Anterior cingulate cortex (tissue), 58 donors: ENCODE measurements around the gene ESRRA.

Source experiments
- DNase-seq, 58 donors: peaks; one replicate each; lab custom pipeline; 2025; lab: John Stamatoyannopoulos, UW

ESRRA gene

DNA sequence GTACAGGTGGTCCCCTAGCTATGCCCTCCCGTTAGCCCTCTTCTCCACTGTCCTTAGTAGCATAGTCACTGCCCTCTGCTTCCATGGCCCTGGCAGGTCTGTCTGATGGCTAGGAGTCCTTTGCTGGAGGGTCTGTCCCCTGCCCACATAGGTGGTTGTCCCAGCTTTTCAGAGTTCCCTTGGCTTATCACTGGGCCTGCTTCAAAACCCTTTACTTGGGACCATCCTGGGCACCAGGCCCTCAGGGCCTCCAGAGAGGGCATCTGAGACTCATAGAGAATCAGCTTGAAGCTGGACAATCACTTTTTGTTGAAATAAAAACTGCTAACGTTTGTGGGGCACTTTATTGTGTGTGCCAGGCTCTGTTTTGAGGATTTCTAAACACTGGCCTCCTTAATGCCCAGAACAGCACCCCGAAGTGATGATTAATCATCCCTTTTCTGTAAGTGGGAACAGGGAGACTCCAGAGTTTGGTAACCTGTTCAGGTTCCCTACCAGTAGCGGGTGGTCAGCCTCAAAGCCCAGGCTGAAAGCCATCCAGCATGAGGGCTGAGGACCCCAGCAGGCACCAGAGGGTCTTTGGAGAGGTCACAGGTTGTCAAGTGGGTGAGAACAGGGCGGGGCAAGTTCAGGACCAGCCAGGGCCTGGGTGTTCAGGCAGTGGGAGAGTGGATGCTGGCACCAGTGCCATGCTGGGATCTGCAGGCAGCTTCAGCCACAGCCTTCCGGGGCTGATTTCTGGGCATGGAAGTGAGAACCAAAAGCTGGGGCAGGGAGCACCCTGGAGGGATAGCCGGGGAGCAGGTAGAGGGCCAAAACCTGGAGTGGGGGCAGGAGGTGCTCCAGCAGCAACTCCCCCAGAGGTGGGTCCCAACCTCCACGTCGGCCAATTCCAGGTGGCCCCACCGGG lies 14.7 kb upstream of the ESRRA start:
- DNase-seq: no peak

DNA sequence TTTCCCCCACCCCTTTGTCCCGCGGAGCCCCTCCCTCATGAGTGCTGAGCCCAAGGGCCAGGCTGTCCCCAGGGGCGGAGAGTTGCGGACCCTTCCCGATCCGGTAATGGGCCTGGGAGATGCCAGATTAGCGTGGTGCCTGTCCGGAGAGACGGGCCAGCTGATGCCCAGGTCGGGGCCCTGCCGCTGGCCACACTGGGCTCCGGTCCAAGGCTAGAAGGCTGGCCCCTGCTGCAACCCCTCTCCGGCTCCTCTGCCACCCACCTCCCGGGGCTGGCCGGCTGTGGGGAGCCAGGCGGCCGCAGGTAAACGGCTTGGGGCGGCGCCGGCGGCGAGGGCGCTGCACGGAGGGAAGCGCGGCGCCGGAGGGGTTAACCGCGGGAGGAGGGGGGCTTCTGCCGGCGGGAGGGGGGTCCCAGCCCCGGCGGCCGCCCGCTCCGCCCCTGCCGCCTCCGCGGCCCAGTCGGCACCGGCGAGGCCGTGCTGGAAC lies 14.0 kb upstream of the ESRRA start, which contains the start of gene KCNK4:
Gene KCNK4, plus strand, starts transcription at position 41 of the 490 bp plus-strand sequence. CDS start 1,717 bp downstream, outside the sequence.
- DNase-seq: no peak

- DNase-seq: peak in 2 of 58 donors; percentile 38 to 62
Observed at GRCh38 chr11:64291752-64292459, 13.4 kb upstream of the ESRRA start.

- peak in 1 of 58 donors; percentile 20 for DNase-seq
Observed at GRCh38 chr11:64292460-64293254, 12.7 kb upstream of the ESRRA start.

- DNase-seq: no peak
Observed at GRCh38 chr11:64294774-64295173, 10.6 kb upstream of the ESRRA start.

DNA sequence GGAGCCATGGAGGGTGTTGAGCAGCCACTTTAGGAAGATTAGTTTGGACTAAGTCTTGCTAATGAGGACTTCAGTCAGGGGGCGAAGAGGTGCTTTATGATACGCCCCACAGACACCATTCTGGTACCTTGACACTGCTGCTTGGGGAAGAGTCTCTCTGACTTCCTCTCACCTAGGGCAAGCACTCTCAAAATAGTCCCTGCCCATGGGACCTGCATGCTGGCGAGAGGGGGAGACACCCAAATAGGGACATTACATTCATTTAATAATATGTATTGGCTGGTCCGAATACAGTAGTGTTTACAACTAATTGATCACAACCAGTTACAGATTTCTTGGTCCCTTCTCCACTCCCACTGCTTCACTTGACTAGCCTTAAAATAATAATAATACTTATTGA lies 9.6 kb upstream of the ESRRA start:
- DNase-seq: no peak

- no peak for DNase-seq
Observed at GRCh38 chr11:64296236-64296635, 9.1 kb upstream of the ESRRA start.

GRCh38 chr11:64296830-64297698 lies 8.3 kb upstream of the ESRRA start:
- no peak for DNase-seq

DNA sequence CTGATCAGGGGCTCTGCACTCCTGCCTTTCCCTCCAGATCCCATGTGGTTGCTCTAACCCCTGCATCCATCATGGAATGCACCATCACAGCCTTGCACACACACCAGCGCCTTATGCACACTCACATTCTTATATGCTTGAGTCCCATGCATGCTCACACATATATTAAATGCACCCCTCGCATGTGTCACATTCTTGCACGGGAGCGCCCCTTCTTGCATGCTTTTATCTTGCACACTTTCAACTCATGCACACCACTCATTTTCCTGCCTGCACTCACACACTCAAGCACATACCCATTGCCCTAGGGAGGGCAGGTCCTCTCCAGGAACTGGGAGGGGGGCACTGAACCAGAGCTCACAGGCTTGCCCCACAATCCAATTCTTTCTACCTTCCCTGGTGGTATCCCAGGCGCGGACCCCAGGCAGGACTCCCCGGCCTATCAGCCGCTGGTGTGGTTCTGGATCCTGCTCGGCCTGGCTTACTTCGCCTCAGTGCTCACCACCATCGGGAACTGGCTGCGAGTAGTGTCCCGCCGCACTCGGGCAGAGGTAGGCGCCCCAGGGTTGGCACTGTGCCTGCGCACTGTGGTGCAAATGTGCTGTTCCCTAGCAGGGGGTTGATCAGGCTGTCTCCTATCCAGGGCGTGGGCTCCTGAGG lies 7.5 kb upstream of the ESRRA start:
- DNase-seq: no peak

GRCh38 chr11:64298966-64299846 lies 6.1 kb upstream of the ESRRA start:
- peak in 52 of 58 donors; percentile 21 to 77 (median 60) for DNase-seq

GRCh38 chr11:64299847-64300648 lies 5.3 kb upstream of the ESRRA start, which contains the start of gene CATSPERZ:
Gene CATSPERZ (plus strand): TSS chr11:64300358. CDS start chr11:64300411, 53 bp downstream.
- DNase-seq: peak in 2 of 58 donors; percentile 39 to 41

DNA sequence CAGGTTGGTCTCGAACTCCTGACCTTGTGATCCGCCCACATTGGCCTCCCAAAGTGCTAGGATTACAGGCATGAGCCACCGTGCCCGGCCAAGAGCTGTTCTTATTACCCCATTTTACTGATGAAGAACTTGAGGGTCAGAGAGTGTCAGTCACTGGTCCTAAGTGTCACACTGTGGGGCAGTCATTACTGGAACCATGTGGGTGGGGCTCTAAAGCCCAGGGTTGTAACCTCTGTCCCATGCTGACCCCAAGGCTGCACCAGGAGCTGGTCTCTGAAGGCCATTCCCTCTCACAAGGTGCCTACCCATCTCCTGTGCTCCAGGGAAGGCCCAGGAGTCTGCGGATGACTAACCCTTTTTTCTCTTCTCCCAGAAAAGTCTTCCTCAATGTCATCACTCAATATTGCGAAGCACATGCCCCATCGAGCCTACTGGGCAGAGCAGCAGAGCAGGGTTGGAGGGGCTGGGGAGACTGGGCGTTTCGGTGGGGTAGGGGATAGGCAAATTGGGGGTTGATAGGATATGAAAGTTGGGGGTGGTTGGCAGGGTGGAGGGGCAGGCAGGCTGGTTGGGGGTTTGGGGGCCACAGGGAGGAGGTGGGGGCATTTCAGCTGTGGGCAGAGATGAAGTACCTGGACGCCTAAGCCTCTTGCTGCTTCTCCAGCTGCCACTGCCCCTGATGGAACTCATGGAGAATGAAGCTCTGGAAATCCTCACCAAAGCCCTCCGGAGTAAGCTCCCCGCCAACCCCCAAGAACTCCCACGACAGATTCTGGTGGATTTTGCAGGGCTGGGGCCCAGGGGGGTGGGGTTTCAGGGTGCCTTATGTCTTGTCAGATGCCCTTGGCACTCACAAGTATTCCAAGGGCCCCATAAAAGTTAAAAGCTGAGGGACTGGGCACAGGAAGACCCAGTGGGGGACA lies 2.0 kb upstream of the ESRRA start:
- no peak for DNase-seq

- DNase-seq: no peak
Observed at GRCh38 chr11:64304032-64304315, 1.4 kb upstream of the ESRRA start.

GRCh38 chr11:64304316-64305072 lies 830 bp upstream of the ESRRA start:
- peak in 56 of 58 donors; percentile 37 to 97 (median 78) for DNase-seq
